Effector memory CD8-positive, alpha-beta T cell (primary cell): ENCODE measurements around the gene HAUS3.

Source experiments
- ATAC-seq: fragments of 150-1000 bp; cut with Tn5 transposase; replicated peaks from 2 replicates; pipeline ENCODE4 v1.10.0; 2021; ENCODE audit warnings: mild to moderate bottlenecking, moderate library complexity
- DNase-seq, 3 experiments: peaks; one replicate each; pipeline ENCODE4 v3.0.0; 2021
- H3K27ac Mint-ChIP-seq, 2 donors: one replicate each; pipeline ENCODE4 v1.8.0; 2022; ENCODE audit warnings: mild to moderate bottlenecking in 2 of 2, mixed read lengths in 2 of 2, moderate library complexity in 2 of 2
- H3K27me3 Mint-ChIP-seq, 2 donors: one replicate each; pipeline ENCODE4 v1.8.0; 2022; ENCODE audit warnings: mixed read lengths in 2 of 2
- H3K36me3 Mint-ChIP-seq: one replicate; pipeline ENCODE4 v1.8.0; 2022; ENCODE audit warnings: mild to moderate bottlenecking, moderate library complexity, mixed read lengths; ENCODE audit not compliant: insufficient read depth
- H3K4me1 Mint-ChIP-seq, 2 donors: one replicate each; pipeline ENCODE4 v1.8.0; 2022; ENCODE audit warnings: low read depth in 2 of 2, mixed read lengths in 2 of 2
- H3K4me3 Mint-ChIP-seq, 2 donors: one replicate each; pipeline ENCODE4 v1.8.0; 2022; ENCODE audit warnings: mild to moderate bottlenecking in 2 of 2, mixed read lengths in 2 of 2, moderate library complexity in 2 of 2
- H3K9me3 Mint-ChIP-seq, 2 donors: one replicate each; pipeline ENCODE4 v1.8.0; 2022; ENCODE audit warnings: mixed read lengths in 2 of 2
- total RNA-seq, 9 experiments: gene quantifications; one replicate each; lab custom pipeline; 2026; lab: John Stamatoyannopoulos, UW

Gene HAUS3
- 7.0 to 16.2 (median 7.4) reads per million in 9 experiments for total RNA-seq

- peak within 1 kb of the TSS; percentile 89 to 93 for H3K4me3 Mint-ChIP-seq
- no peaks in the 10 kb centered on the region for H3K9me3 Mint-ChIP-seq
- H3K36me3 Mint-ChIP-seq, result peaks cover 53% of the 10 kb centered on the region
- ATAC-seq (peak; percentile 84), DNase-seq (peak; percentile 99 to 100 (median 99))
- no peaks in the 10 kb centered on the region for H3K27me3 Mint-ChIP-seq
- peaks cover 40 to 54% of the 10 kb centered on the region in 2 donors for H3K4me1 Mint-ChIP-seq
- peak within 1 kb of the TSS; percentile 95 to 97 for H3K27ac Mint-ChIP-seq
These were observed at the start of gene HAUS3, which contains the start of gene POLN for GRCh38 chr4:2241410-2242353. TSS of gene HAUS3 (minus strand) at chr4:2242121. CDS start at chr4:2240946, 1,175 bp downstream. TSS of gene POLN (minus strand) at chr4:2242121. CDS start at chr4:2229231, 12,890 bp downstream.

GRCh38 chr4:2290974-2291704 is 49.2 kb upstream of the HAUS3 start:
- no peaks in the 10 kb centered on the region for H3K27me3 Mint-ChIP-seq
- H3K9me3 Mint-ChIP-seq, result no peaks in the 10 kb centered on the region
- H3K36me3 Mint-ChIP-seq, result peaks cover 37% of the 10 kb centered on the region
- H3K27ac Mint-ChIP-seq, result peak overlapping the region; percentile 100
- peaks cover 20 to 27% of the 10 kb centered on the region in 2 donors for H3K4me1 Mint-ChIP-seq
- H3K4me3 Mint-ChIP-seq, result peak overlapping the region; percentile 81
- ATAC-seq (peak; percentile 94), DNase-seq (peak; percentile 86)

GRCh38 chr4:2290488-2290887 is 48.6 kb upstream of the HAUS3 start:
- no peak for ATAC-seq
- DNase-seq, result no peak
- peak overlapping the region; percentile 100 for H3K27ac Mint-ChIP-seq
- no peaks in the 10 kb centered on the region for H3K27me3 Mint-ChIP-seq
- peaks cover 37% of the 10 kb centered on the region for H3K36me3 Mint-ChIP-seq
- no peaks in the 10 kb centered on the region for H3K9me3 Mint-ChIP-seq
- H3K4me1 Mint-ChIP-seq, result peaks cover 21 to 25% of the 10 kb centered on the region in 2 donors
- peak overlapping the region; percentile 81 for H3K4me3 Mint-ChIP-seq

GRCh38 chr4:2289955-2290333 is 48.0 kb upstream of the HAUS3 start:
- H3K27ac Mint-ChIP-seq, result peak overlapping the region; percentile 100
- H3K36me3 Mint-ChIP-seq, result peaks cover 37% of the 10 kb centered on the region
- no peaks in the 10 kb centered on the region for H3K27me3 Mint-ChIP-seq
- DNase-seq (no peak), ATAC-seq (no peak)
- H3K9me3 Mint-ChIP-seq, result no peaks in the 10 kb centered on the region
- H3K4me3 Mint-ChIP-seq, result peak overlapping the region in 1 of 2 donors; percentile 70
- peaks cover 23 to 26% of the 10 kb centered on the region in 2 donors for H3K4me1 Mint-ChIP-seq

- Mint-ChIP-seq H3K4me1 (peaks cover 24 to 26% of the 10 kb centered on the region in 2 donors), H3K4me3 (peak overlapping the region in 1 of 2 donors; percentile 70), H3K9me3 (no peaks in the 10 kb centered on the region), H3K27me3 (no peaks in the 10 kb centered on the region), H3K36me3 (peaks cover 34% of the 10 kb centered on the region), H3K27ac (peak overlapping the region; percentile 100)
- no peak for DNase-seq
- ATAC-seq, result no peak
These were observed 47.5 kb upstream of the HAUS3 start for GRCh38 chr4:2289311-2289954.

GRCh38 chr4:2288051-2288541 is 46.2 kb upstream of the HAUS3 start:
- Mint-ChIP-seq H3K36me3 (peaks cover 34% of the 10 kb centered on the region), H3K27ac (peak overlapping the region; percentile 85 to 100)
- ATAC-seq, result no peak

GRCh38 chr4:2287594-2287915 is 45.6 kb upstream of the HAUS3 start:
- peaks cover 33% of the 10 kb centered on the region for H3K36me3 Mint-ChIP-seq
- H3K27ac Mint-ChIP-seq, result peak overlapping the region; percentile 85 to 100
- H3K27me3 Mint-ChIP-seq, result no peaks in the 10 kb centered on the region
- peaks cover 28 to 30% of the 10 kb centered on the region in 2 donors for H3K4me1 Mint-ChIP-seq
- no peak overlapping the region for H3K4me3 Mint-ChIP-seq
- no peaks in the 10 kb centered on the region for H3K9me3 Mint-ChIP-seq
- no peak for ATAC-seq
- DNase-seq, result no peak

More at GRCh38 chr4:2288051-2288541, 46.2 kb upstream of the HAUS3 start:
- Mint-ChIP-seq H3K4me3 (no peak overlapping the region), H3K9me3 (no peaks in the 10 kb centered on the region), H3K27me3 (no peaks in the 10 kb centered on the region), H3K4me1 (peaks cover 28% of the 10 kb centered on the region in 2 donors)
- DNase-seq, result no peak

GRCh38 chr4:2286904-2287593 is 45.1 kb upstream of the HAUS3 start:
- Mint-ChIP-seq H3K4me1 (peaks cover 33 to 35% of the 10 kb centered on the region in 2 donors), H3K27ac (peak overlapping the region; percentile 85 to 100), H3K4me3 (no peak overlapping the region), H3K36me3 (peaks cover 32% of the 10 kb centered on the region), H3K27me3 (no peaks in the 10 kb centered on the region), H3K9me3 (no peaks in the 10 kb centered on the region)
- DNase-seq (no peak), ATAC-seq (no peak)

- H3K27ac Mint-ChIP-seq, result peak overlapping the region; percentile 85 to 100
- no peaks in the 10 kb centered on the region for H3K9me3 Mint-ChIP-seq
- H3K27me3 Mint-ChIP-seq, result no peaks in the 10 kb centered on the region
- H3K4me1 Mint-ChIP-seq, result peaks cover 36 to 38% of the 10 kb centered on the region in 2 donors
- H3K36me3 Mint-ChIP-seq, result peaks cover 24% of the 10 kb centered on the region
- no peak overlapping the region for H3K4me3 Mint-ChIP-seq
- ATAC-seq, result no peak
- DNase-seq, result no peak
These were observed 43.9 kb upstream of the HAUS3 start for GRCh38 chr4:2285613-2286381.

- ATAC-seq (no peak), DNase-seq (no peak)
- peaks cover 31 to 34% of the 10 kb centered on the region in 2 donors for H3K4me1 Mint-ChIP-seq
- H3K4me3 Mint-ChIP-seq, result no peak overlapping the region
- peaks cover 20% of the 10 kb centered on the region for H3K36me3 Mint-ChIP-seq
- no peaks in the 10 kb centered on the region for H3K9me3 Mint-ChIP-seq
- peak overlapping the region; percentile 98 to 99 for H3K27ac Mint-ChIP-seq
- H3K27me3 Mint-ChIP-seq, result no peaks in the 10 kb centered on the region
These were observed 43.2 kb upstream of the HAUS3 start for GRCh38 chr4:2284934-2285612.

- H3K4me1 Mint-ChIP-seq, result peaks cover 28 to 30% of the 10 kb centered on the region in 2 donors
These were observed 42.4 kb upstream of the HAUS3 start for GRCh38 chr4:2284161-2284933.

More at GRCh38 chr4:2284161-2284933, 42.4 kb upstream of the HAUS3 start:
- Mint-ChIP-seq H3K36me3 (peaks cover 15% of the 10 kb centered on the region), H3K9me3 (no peaks in the 10 kb centered on the region), H3K27ac (peak overlapping the region; percentile 98 to 99), H3K27me3 (no peaks in the 10 kb centered on the region), H3K4me3 (no peak overlapping the region)
- no peak for ATAC-seq
- no peak for DNase-seq
